Measurements from ENCODE around the gene PPP3CA.

The PPP3CA gene

DNA sequence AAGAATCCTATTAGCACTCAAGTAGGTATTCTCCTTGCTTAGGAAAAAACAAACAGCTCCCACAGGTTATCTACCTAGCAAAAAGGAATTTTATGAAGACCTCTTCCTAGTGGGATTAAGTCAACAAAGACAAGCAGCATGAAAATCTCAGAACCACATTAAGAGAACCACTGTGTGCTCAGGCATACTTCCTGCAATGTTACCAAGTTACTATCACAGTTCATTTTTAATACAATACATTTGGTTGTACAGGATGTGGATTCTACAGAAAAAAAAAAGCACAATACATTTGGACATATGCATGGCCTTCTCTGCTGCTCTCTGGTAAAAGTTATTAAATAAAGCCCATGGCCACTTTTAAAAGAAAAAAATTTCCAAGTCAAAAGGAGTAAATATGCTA lies 193.7 kb downstream of the PPP3CA start:
- no peak overlapping the region for H3K4me3 ChIP-seq (ENCODE audit: low read length)
- no peak for DNase-seq (ENCODE audit: low read depth)
- TF ChIP-seq, protein P1, sequence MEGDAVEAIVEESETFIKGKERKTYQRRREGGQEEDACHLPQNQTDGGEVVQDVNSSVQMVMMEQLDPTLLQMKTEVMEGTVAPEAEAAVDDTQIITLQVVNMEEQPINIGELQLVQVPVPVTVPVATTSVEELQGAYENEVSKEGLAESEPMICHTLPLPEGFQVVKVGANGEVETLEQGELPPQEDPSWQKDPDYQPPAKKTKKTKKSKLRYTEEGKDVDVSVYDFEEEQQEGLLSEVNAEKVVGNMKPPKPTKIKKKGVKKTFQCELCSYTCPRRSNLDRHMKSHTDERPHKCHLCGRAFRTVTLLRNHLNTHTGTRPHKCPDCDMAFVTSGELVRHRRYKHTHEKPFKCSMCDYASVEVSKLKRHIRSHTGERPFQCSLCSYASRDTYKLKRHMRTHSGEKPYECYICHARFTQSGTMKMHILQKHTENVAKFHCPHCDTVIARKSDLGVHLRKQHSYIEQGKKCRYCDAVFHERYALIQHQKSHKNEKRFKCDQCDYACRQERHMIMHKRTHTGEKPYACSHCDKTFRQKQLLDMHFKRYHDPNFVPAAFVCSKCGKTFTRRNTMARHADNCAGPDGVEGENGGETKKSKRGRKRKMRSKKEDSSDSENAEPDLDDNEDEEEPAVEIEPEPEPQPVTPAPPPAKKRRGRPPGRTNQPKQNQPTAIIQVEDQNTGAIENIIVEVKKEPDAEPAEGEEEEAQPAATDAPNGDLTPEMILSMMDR (conservative IDR thresholded peaks at IDR 0.05; ENCODE audit: low read depth, low read length) = no peak

DNA sequence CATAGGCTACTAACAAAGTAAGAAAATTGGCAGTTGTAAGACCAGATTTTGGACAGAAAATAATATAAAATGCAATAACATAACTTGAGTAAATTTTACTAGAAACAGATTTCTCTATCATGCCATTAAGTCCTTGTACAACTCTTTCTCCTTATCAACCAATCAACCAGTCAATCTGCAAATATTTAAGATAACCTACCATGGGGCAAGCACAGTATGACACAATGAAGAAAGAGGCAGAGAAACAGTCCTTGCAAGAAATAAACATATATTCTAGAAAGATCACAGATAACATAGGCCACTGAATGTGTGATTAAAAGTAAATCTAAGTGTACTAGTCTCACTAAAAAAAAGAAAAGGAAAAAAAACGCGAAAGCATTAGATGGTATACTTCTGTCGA lies 194.8 kb downstream of the PPP3CA start:
- TF ChIP-seq, protein P1 (conservative IDR thresholded peaks at IDR 0.05; ENCODE audit: low read depth, low read length) = no peak
- DNase-seq (ENCODE audit: low read depth) = no peak
- no peak overlapping the region for H3K4me3 ChIP-seq (ENCODE audit: low read length)

DNA sequence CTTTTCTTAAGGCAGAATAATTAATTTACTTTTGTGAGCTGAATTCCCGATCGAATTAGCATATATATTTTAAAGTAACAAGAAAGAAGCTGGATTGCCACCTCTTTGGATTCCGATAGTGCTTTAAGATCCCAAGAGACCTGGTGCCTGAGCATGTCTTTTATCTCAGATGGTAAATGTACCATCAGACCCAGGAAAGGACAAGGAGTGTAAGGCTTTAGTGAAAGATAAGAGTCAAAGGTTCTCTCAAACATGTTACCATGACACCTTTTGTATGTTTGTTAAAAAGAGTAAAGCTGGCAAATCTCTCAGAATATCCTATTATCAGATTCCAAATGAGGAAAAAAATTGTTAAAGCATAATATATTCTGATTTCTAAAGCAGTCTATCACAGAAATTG lies 198.8 kb downstream of the PPP3CA start:
- no peak overlapping the region for H3K4me3 ChIP-seq (ENCODE audit: low read length)
- no peak for DNase-seq (ENCODE audit: low read depth)
- TF ChIP-seq, protein P1 (conservative IDR thresholded peaks at IDR 0.05; ENCODE audit: low read depth, low read length) = no peak

DNA sequence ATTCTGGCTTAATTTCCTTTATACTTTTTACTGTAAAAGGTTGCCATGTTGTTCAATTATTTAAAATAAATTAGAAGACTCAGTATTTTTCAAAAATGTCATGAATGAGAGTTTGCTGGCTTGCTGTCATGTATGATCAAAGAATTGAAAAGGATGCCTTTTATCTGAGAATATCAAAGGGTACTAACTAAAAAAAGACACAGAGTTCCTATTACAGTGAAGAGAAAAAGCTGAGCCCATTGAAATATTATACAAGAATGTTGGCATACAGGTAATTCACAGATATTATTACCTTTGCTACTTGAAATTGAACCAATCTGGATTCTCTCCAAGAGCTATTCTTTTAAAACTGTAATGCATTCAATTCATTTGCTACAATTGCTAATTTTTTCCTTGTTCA lies 200.0 kb downstream of the PPP3CA start:
- TF ChIP-seq, protein P1 (conservative IDR thresholded peaks at IDR 0.05; ENCODE audit: low read depth, low read length) = no peak
- no peak for DNase-seq (ENCODE audit: low read depth)
- H3K4me3 ChIP-seq (ENCODE audit: low read length) = no peak overlapping the region

DNA sequence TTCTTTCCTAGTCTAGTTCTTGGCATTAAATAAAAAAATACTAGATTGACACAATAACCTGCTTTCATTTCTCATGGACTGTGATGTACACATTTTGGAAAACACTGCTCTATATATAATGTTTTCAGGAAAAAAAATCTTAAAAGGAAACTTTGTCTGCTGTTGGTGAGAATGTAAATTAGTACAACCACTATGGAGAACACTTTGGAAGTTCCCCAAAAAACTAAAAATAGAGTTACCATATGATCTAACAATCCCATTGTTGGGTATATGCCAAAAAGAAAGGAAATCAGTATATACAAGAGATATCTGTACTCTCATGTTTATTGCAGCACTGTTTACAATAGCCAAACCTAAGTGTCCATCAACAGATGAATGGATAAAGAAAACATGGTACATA lies 202.3 kb downstream of the PPP3CA start:
- TF ChIP-seq, protein P1 (conservative IDR thresholded peaks at IDR 0.05; ENCODE audit: low read depth, low read length) = no peak
- H3K4me3 ChIP-seq (ENCODE audit: low read length) = no peak overlapping the region
- no peak for DNase-seq (ENCODE audit: low read depth)

DNA sequence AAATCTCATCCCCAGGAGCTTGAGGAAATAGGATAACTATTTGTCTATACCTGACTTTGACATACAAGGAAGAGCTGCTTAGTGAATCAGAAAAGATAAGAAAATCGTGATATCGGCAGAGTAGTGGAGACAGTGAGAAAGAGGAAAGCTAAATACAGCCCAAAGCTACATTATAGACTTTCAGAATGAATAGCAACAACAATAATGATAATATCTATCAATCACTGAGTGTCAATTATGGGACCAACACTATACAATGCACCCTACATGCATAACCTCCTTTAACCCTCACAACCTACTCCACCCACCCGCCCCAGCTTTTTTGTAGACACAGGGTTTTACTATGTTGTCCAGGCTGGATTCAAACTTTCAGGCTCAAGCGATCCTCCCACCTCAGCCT lies 205.1 kb downstream of the PPP3CA start:
- TF ChIP-seq, protein P1 (conservative IDR thresholded peaks at IDR 0.05; ENCODE audit: low read depth, low read length) = no peak
- no peak overlapping the region for H3K4me3 ChIP-seq (ENCODE audit: low read length)
- DNase-seq (ENCODE audit: low read depth) = no peak

DNA sequence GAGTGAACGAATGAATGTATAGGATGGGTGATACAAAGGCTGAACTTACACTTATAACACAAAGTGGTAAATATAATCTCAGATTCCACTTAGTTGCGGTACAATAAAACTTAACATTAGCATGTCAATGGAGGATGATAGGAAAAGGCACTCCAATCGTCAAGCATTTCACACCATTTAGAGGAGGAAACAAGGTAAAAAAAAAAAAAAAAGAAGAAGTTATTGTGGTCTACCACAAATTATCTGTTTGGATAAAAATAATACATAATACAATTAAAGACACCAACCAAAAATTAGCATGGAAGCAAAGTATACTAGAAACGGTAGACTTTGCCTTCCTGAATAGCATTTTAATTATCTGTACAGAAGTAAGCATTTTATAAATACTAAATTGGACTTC lies 205.5 kb downstream of the PPP3CA start:
- H3K4me3 ChIP-seq (ENCODE audit: low read length) = no peak overlapping the region
- TF ChIP-seq, protein P1 (conservative IDR thresholded peaks at IDR 0.05; ENCODE audit: low read depth, low read length) = no peak
- DNase-seq (ENCODE audit: low read depth) = no peak
